ENCODE data around the gene IGFALS.
A peak's percentile ranks its signal among the peaks of the same experiment; 100 is the strongest.

IGFALS gene

DNA sequence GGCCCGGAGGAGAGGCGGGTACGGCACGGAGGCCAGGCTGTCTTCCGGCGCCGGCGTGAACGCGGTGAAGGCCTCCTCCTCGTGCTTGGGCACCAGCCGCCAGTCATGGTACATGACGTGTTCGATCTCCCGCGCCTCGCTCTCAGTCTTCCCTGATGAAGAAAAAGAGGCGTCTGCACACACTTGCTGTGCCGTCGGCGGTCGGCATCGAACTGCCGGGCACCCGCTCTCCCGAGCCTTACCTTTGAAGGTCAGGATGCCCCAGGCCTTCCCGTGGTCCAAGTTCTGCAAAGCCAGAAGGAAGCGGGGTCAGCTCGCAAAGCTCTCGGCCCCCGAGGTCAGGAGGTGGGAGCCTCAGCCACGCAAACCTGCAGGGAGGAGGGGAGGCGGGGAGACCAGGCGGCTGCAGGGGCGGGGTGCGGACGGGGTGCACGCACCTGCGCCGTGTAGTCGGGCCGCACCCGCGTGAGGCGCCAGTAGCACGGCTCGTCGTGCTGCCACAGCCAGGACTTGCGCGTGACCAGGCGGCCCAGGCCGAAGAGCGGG lies 21.1 kb downstream of the IGFALS start, which contains the start of gene EME2:
TSS of gene EME2 (plus strand) at position 449 of the 546 bp plus-strand sequence. CDS start 418 bp downstream, outside the sequence.
- H3K27me3 ChIP-seq (ENCODE audit: low read length) = no peaks in the 10 kb centered on the region
- no peaks in the 10 kb centered on the region for H3K36me3 ChIP-seq (ENCODE audit: low read length)
- peak within 1 kb of the TSS; percentile 84 for H3K27ac ChIP-seq (ENCODE audit: low read depth, low read length)
- peaks cover 16% of the 10 kb centered on the region; the same call in 1 of the 2 replicates for H3F3A ChIP-seq (ENCODE audit: insufficient read depth)
- H3K79me2 ChIP-seq (ENCODE audit: insufficient read depth, low read length) = peaks cover 16% of the 10 kb centered on the region
- H3K9me2 ChIP-seq (replicated peaks; ENCODE audit: insufficient read depth, low read length) = no peaks in the 10 kb centered on the region
- H4K20me1 ChIP-seq (ENCODE audit: low read depth, low read length) = no peaks in the 10 kb centered on the region
- H3K9me3 ChIP-seq (ENCODE audit: insufficient read depth, low read length) = no peaks in the 10 kb centered on the region
- H3K4me3 ChIP-seq (ENCODE audit: insufficient read depth, low read length, poor library complexity, severe bottlenecking) = peak within 1 kb of the TSS; percentile 90
- H2AFZ ChIP-seq (ENCODE audit: low read depth, low read length, severe bottlenecking) = peak within 1 kb of the TSS; percentile 37
- H3K9ac ChIP-seq (ENCODE audit: low read length) = peak within 1 kb of the TSS; percentile 93
- peak within 1 kb of the TSS; percentile 95 for H3K4me2 ChIP-seq (ENCODE audit: low read depth, low read length, poor library complexity, severe bottlenecking)
- TF ChIP-seq, protein P1, sequence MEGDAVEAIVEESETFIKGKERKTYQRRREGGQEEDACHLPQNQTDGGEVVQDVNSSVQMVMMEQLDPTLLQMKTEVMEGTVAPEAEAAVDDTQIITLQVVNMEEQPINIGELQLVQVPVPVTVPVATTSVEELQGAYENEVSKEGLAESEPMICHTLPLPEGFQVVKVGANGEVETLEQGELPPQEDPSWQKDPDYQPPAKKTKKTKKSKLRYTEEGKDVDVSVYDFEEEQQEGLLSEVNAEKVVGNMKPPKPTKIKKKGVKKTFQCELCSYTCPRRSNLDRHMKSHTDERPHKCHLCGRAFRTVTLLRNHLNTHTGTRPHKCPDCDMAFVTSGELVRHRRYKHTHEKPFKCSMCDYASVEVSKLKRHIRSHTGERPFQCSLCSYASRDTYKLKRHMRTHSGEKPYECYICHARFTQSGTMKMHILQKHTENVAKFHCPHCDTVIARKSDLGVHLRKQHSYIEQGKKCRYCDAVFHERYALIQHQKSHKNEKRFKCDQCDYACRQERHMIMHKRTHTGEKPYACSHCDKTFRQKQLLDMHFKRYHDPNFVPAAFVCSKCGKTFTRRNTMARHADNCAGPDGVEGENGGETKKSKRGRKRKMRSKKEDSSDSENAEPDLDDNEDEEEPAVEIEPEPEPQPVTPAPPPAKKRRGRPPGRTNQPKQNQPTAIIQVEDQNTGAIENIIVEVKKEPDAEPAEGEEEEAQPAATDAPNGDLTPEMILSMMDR (IDR thresholded peaks at IDR 0.05; ENCODE audit: insufficient read depth, low read length, poor library complexity, severe bottlenecking) = no peak
- TF ChIP-seq EZH2phosphoT487 (conservative IDR thresholded peaks at IDR 0.05; ENCODE audit: low read length) = no peak

DNA sequence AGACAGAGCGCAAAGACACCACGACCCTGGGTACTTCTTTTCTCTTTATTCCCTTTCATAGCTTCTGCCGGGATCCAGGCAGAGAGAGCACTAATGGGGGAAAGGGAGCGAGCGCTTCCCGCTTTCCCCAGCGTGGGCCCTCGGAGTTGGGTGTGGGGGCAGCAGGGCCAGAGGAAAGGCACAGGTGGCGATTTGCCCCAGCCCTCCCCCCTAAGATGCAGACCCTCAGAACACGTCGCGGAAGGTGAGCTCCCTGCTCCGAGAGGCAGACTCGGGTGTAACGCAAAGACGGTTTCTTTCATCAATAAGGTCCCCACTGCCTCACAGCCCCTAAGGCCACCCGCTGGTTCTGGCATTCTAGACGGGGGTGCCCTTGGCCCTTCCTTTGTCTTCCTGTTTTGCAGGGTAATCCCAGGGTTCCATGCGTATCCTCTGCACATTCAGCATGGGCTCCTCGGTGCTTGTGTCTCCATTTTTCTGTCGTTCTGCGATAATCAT lies 21.6 kb downstream of the IGFALS start:
- Histone ChIP-seq H4K20me1 (ENCODE audit: low read depth, low read length) (no peaks in the 10 kb centered on the region), H3K27ac (ENCODE audit: low read depth, low read length) (peak overlapping the region; percentile 84), H3K4me3 (ENCODE audit: insufficient read depth, low read length, poor library complexity, severe bottlenecking) (peak overlapping the region; percentile 90), H3K9me3 (ENCODE audit: insufficient read depth, low read length) (no peaks in the 10 kb centered on the region), H3K9ac (ENCODE audit: low read length) (peak overlapping the region; percentile 93), H3K36me3 (ENCODE audit: low read length) (no peaks in the 10 kb centered on the region), H3K27me3 (ENCODE audit: low read length) (no peaks in the 10 kb centered on the region), H3K79me2 (ENCODE audit: insufficient read depth, low read length) (peaks cover 16% of the 10 kb centered on the region), H3K4me2 (ENCODE audit: low read depth, low read length, poor library complexity, severe bottlenecking) (peak overlapping the region; percentile 95), H2AFZ (ENCODE audit: low read depth, low read length, severe bottlenecking) (no peak overlapping the region), H3F3A (ENCODE audit: insufficient read depth) (peaks cover 16% of the 10 kb centered on the region; the same call in 1 of the 2 replicates), H3K9me2 (replicated peaks; ENCODE audit: insufficient read depth, low read length) (no peaks in the 10 kb centered on the region)
- TF ChIP-seq, protein P1 (IDR thresholded peaks at IDR 0.05; ENCODE audit: insufficient read depth, low read length, poor library complexity, severe bottlenecking) = no peak
- no peak for TF ChIP-seq EZH2phosphoT487 (conservative IDR thresholded peaks at IDR 0.05; ENCODE audit: low read length)

DNA sequence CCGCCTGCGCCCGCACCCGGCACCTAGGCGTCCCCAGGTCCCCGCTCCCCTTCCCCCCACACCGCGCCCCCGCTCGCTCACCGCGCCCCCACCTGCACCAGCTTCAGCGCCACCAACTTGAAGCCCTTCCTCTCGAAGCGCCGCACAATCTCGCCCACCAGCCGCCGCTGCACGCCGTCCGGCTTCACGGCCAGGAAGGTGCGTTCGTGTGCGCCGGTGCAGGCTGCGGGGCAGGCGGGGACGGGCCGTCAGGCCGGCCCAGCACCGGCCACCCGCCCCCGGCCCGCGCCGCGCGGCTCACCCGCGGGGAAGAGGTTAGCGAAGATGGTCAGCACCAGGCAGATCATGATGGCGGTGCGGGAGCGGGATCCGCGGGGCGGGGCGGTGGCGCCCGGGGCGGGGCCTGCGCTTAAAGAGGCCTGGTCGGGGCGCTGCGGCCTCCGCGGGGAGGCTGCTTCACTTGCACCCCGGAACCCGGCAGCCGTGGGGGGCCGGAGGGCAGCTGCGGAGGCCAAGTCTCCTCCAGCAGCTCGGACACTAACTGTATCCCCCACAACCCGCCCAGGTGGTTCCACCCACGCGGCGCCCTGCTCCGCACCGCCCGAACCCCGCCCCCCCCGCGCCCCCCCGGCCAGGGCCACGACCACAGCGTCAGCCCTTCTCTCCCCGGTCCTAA lies 22.2 kb downstream of the IGFALS start, which contains the start of gene NME3:
TSS of gene NME3 (minus strand) at position 356 of the 676 bp plus-strand sequence. CDS start at position 347, 9 bp downstream.
- H2AFZ ChIP-seq (ENCODE audit: low read depth, low read length, severe bottlenecking) = peak within 1 kb of the TSS; percentile 81
- peak within 1 kb of the TSS; percentile 93 for H3K9ac ChIP-seq (ENCODE audit: low read length)
- H3K79me2 ChIP-seq (ENCODE audit: insufficient read depth, low read length) = peaks cover 16% of the 10 kb centered on the region
- TF ChIP-seq, protein P1 (IDR thresholded peaks at IDR 0.05; ENCODE audit: insufficient read depth, low read length, poor library complexity, severe bottlenecking) = no peak
- TF ChIP-seq EZH2phosphoT487 (conservative IDR thresholded peaks at IDR 0.05; ENCODE audit: low read length) = no peak
- H3K9me2 ChIP-seq (replicated peaks; ENCODE audit: insufficient read depth, low read length) = no peaks in the 10 kb centered on the region
- peak within 1 kb of the TSS; percentile 95 for H3K4me2 ChIP-seq (ENCODE audit: low read depth, low read length, poor library complexity, severe bottlenecking)
- H3K36me3 ChIP-seq (ENCODE audit: low read length) = no peaks in the 10 kb centered on the region
- no peaks in the 10 kb centered on the region for H3K9me3 ChIP-seq (ENCODE audit: insufficient read depth, low read length)
- no peaks in the 10 kb centered on the region for H4K20me1 ChIP-seq (ENCODE audit: low read depth, low read length)
- peaks cover 16% of the 10 kb centered on the region; the same call in 1 of the 2 replicates for H3F3A ChIP-seq (ENCODE audit: insufficient read depth)
- H3K27ac ChIP-seq (ENCODE audit: low read depth, low read length) = peak within 1 kb of the TSS; percentile 84
- no peaks in the 10 kb centered on the region for H3K27me3 ChIP-seq (ENCODE audit: low read length)
- H3K4me3 ChIP-seq (ENCODE audit: insufficient read depth, low read length, poor library complexity, severe bottlenecking) = peak within 1 kb of the TSS; percentile 90
